Measurements from ENCODE around the gene FCN1. TPM values are rescaled to one million over a fixed set of nuclear protein-coding genes. Genes with fewer than 3 reads are reported as not detected.

The FCN1 gene
- total and polyA plus RNA-seq, 2 of the 8 experiments (the other 6 are each of a cell fraction or from before 2014, with no cell fraction given): not detected

- no peak overlapping the region for H3K4ac ChIP-seq (replicated peaks; ENCODE audit: insufficient read length, low read depth, low read length)
- no peak overlapping the region; the same call in 1 of the 2 replicates for H2BK12ac ChIP-seq (ENCODE audit: low read depth, low read length)
- TF ChIP-seq CBX5 (IDR thresholded peaks at IDR 0.05; ENCODE audit: low read depth, low read length): no peak
- TF ChIP-seq KDM1A (IDR thresholded peaks at IDR 0.05; ENCODE audit: borderline replicate concordance, low read length): no peak
- no peak for TF ChIP-seq HDAC6 (IDR thresholded peaks at IDR 0.05; ENCODE audit: low read depth, low read length)
- no peak for TF ChIP-seq MAFK (IDR thresholded peaks at IDR 0.05; ENCODE audit: low read depth, low read length)
- TF ChIP-seq CHD1 (IDR thresholded peaks at IDR 0.05; ENCODE audit: low read depth, low read length): no peak
- no peak for TF ChIP-seq ZNF274 (IDR thresholded peaks at IDR 0.05; ENCODE audit: borderline replicate concordance, extremely low read depth, low read length)
- TF ChIP-seq CHD2 (IDR thresholded peaks at IDR 0.05; ENCODE audit: low read length): no peak
- no peak for TF ChIP-seq PHF8 (conservative IDR thresholded peaks at IDR 0.05; ENCODE audit: low read depth, low read length)
- TF ChIP-seq E2F6 (IDR thresholded peaks at IDR 0.05): no peak
- TF ChIP-seq TCF12 (IDR thresholded peaks at IDR 0.05; ENCODE audit: low read depth, low read length): no peak
- no peak overlapping the region for H3K4me3 ChIP-seq (ENCODE audit: extremely low read depth in 1 of 4, insufficient read depth in 2 of 4, low read depth in 3 of 4, low read length in 4 of 4)
- H3K14ac ChIP-seq (ENCODE audit: insufficient read length): no peak overlapping the region
- no peak overlapping the region for H2BK15ac ChIP-seq (ENCODE audit: low read length)
- no peaks in the 10 kb centered on the region; the same call in 1 of the 2 replicates for H3K23me2 ChIP-seq (ENCODE audit: low read depth, low read length)
- H3K79me2 ChIP-seq (ENCODE audit: control insufficient read depth in 1 of 2, insufficient read depth in 2 of 2, low read length in 2 of 2): no peaks in the 10 kb centered on the region
- ChIA-PET CTCF (ENCODE audit: partially characterized antibody) (interaction anchor here (0.8 to 1.5 kb wide), 4 partner anchors 24 to 106 kb away, joined by 3 read pairs; no protein-coding TSS in a partner anchor), POLR2A (ENCODE audit: partially characterized antibody) (no interaction called here)
- no peaks in the 10 kb centered on the region for H4K20me1 ChIP-seq (replicated peaks in 1 of 2; ENCODE audit: control insufficient read depth in 1 of 2, insufficient read depth in 2 of 2, low read length in 2 of 2)
- no peak overlapping the region for H3K9ac ChIP-seq (replicated peaks in 1 of 4; ENCODE audit: extremely low read depth in 1 of 4, low read depth in 3 of 4, low read length in 3 of 4)
- WGBS, 2 experiments (ENCODE audit: extremely low coverage in 1 of 2, insufficient coverage in 1 of 2, insufficient read length in 1 of 2, insufficient replicate concordance in 2 of 2, low coverage in 1 of 2, low lambda C conversion rate in 2 of 2, missing lambda C conversion rate in 1 of 2): 94% methylated on average over 14 of the region's 14 CpGs; no CpG with 5 or more reads in 1 of the 2 experiments
- no peaks in the 10 kb centered on the region for H3K4me1 ChIP-seq (replicated peaks in 1 of 4; ENCODE audit: control insufficient read depth in 3 of 4, insufficient read depth in 4 of 4, low read length in 3 of 4)
- H4K5ac ChIP-seq (ENCODE audit: insufficient read length, low read depth, low read length): no peak overlapping the region
- H4K91ac ChIP-seq (replicated peaks; ENCODE audit: insufficient read length, low read length): no peak overlapping the region
- H3K27ac ChIP-seq (ENCODE audit: low read depth, low read length): no peak overlapping the region
- H2BK5ac ChIP-seq (ENCODE audit: low read depth, low read length): no peak overlapping the region
- no peak overlapping the region for H3K18ac ChIP-seq (ENCODE audit: extremely low read depth, low read length)
- H3K27me3 ChIP-seq (replicated peaks in 1 of 4; ENCODE audit: control insufficient read depth in 3 of 4, extremely low read depth in 1 of 4, insufficient read depth in 3 of 4, low read length in 3 of 4): no peaks in the 10 kb centered on the region
- H2BK120ac ChIP-seq (replicated peaks; ENCODE audit: low read depth, low read length): no peak overlapping the region
- no peak overlapping the region for H4K8ac ChIP-seq (ENCODE audit: extremely low read depth, insufficient read depth, low read length)
- H3K23ac ChIP-seq (ENCODE audit: insufficient read length): no peak overlapping the region
- H3K9me3 ChIP-seq (ENCODE audit: insufficient read depth in 2 of 2, low read depth in 1 of 2, low read length in 1 of 2): no peaks in the 10 kb centered on the region
- no peak overlapping the region for H2AK5ac ChIP-seq (ENCODE audit: low read depth, low read length)
- DNase-seq (ENCODE audit: low read depth in 1 of 2, low spot score in 2 of 2) (no peak), FAIRE-seq (no peak)
- H3K36me3 ChIP-seq (ENCODE audit: control insufficient read depth in 2 of 4, insufficient read depth in 4 of 4, low read length in 3 of 4): no peaks in the 10 kb centered on the region
- H3K4me2 ChIP-seq (ENCODE audit: insufficient read depth in 1 of 2, low read depth in 2 of 2, low read length in 2 of 2): no peak overlapping the region
- H3K56ac ChIP-seq (replicated peaks; ENCODE audit: insufficient read length, low read depth, low read length): no peak overlapping the region
- H2BK20ac ChIP-seq (ENCODE audit: low read length): no peak overlapping the region
- H2AFZ ChIP-seq (ENCODE audit: low read length): no peak overlapping the region
- no peaks in the 10 kb centered on the region for H3K79me1 ChIP-seq (ENCODE audit: low read depth, low read length)
These were observed 29.0 kb downstream of the FCN1 start for GRCh38 chr9:134888603-134889190.

All from H1 (cell line).